GM15510 (cell line): ENCODE data around the gene RNF112.

Experiments used
- POLR2A ChIP-seq: IDR thresholded peaks from 3 replicates; pipeline ENCODE4 v1.6.1; 2011; ENCODE audit warnings: borderline replicate concordance; ENCODE audit not compliant: insufficient read length; ENCODE audit errors: extremely low read depth

The RNF112 gene

DNA sequence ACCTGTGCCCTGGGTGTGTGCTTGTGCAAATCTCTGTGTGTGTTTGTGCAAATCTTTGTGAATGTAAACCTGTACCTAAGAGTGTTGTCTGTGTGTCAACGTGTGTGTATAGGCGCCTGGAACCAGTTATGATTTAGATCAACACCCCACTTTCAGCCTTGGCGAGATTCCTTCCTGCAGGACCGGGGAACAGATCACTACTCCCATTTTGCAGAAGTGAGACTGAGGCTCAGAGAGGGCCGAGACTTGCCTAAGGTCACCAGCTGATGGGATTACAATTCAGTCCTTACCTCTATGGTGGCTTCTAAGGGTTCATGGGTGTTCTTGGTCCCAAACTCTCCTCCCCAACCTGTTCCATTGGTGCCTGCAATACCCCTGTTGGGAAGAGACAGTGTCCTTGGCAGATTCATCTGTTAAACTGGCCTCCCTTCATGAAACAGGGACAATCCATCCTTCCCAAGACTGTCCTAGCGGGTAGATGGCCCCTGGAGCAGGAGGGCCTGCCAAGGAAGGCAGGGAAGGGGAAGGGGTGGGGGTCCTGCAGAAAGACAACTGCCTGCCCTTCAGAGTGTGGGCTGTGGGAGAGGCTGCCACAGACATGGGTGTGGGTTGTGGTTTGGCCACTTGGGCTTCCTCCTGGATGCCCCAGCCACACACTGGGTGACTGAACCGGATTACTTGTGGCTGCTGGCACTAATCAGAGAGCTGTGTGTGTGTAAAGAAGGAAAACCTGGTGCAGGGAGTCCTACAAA lies 39.6 kb upstream of the RNF112 start:
- no peak for TF ChIP-seq POLR2A

GRCh38 chr17:19372011-19372370 lies 39.0 kb upstream of the RNF112 start:
- TF ChIP-seq POLR2A, result no peak

DNA sequence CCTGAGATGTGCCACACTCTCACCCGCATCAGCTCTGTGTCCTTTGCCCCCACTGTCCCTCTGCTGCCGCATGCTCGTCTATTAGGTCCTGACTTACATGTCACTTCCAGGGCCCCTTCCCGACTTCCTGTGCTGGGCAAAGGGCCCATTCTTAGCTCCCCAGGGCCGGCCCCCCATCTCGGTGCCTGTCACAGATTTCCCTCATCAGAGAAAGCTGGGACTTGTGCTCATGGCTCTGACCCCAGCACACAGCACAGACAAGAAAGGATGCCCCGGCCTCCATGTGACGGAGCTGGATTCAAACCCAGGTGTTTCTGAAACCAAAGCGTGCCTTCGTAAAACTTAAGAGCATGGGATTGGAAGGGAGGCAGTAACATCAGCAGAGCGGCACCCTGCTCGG lies 38.6 kb upstream of the RNF112 start:
- TF ChIP-seq POLR2A, result no peak

DNA sequence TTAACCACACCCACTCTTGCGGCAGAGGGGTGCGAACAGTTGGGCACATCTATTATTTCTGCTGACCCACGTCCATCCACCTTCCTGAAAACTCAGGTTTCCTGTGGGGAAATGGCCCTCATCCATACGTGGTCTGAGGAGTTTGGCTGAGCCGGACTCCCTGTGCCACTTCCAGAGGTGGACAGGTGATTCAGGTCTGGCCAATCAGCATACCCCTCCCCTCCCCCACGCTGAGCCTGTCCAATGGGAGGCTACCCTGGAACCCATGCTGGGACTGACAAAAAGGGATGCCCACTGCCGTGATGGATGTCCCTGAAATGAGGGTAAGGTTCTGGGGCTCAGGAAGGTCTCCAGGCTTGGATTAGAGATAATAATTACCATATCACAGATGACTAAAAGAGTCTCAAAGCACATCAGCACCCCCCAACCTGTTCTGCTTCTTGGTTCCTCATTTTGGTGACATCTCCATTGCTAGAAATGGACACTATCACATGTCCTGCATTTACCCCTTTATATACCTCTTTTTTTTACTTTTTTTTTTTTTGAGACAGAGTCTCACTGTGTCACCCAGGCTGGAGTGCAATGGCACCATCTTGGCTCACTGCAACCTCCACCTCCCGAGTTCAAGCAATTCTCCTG lies 38.0 kb upstream of the RNF112 start:
- no peak for TF ChIP-seq POLR2A

DNA sequence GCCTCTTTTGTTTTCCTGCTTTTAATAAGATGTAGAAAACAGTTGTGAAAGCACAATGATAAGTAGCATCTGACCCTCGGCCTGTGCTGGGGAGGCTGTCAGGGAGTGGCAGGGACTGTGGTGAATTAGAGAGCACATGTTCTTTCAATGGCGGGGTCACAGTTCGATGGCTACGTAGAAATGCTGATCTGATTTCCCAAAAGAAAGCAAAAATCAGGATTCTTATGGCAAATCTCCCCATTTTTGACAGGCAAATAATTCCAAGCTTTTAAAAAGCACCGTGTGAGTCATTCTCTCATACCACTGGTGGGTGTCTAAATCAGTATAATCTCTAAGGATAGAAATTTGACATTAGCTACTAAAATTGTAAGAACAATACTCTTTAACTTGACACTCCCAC lies 36.9 kb upstream of the RNF112 start:
- TF ChIP-seq POLR2A, result no peak

GRCh38 chr17:19375732-19376131 lies 35.3 kb upstream of the RNF112 start:
- no peak for TF ChIP-seq POLR2A

GRCh38 chr17:19376811-19377210 lies 34.2 kb upstream of the RNF112 start:
- TF ChIP-seq POLR2A, result no peak

DNA sequence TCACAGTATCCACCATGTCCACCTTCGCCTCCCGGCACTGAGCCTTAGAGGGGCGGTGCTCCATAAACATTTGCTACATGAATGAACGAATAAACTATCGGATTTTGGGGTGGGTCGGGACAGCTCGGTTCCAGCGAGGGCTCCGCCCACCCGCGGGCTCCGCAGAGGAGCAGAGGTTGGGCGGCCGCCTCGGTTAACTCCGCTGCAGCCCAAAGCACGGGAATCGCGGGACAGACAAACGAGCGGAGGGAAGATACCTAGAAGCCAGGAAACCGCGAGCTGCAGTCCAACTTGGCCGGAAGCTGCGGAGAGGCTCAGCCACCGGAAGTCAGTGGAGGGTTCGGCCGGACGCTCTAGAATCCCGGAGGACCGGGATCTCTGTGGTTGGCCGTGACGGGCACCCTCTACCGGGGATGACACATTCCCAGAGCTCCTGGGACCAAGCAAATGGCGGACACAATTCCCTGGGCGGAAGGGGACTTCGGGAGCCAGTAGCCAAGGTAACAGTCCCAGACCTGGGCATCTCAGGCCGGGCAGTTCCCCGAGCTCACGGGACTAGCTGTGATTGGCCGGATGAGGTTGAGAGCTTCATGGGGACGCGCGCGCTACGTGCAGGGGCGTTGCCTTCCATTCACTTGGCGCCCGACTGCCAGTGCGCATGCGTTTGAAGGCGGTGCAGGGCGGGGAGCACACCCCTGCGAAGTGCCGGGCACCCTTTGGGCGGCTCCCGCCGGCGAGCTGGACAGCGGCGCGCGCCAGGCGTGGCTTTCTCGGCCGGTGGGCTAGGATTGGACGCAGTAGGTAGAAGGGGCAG lies 33.2 kb upstream of the RNF112 start:
- TF ChIP-seq POLR2A, result peak; percentile 75

GRCh38 chr17:19378416-19379360 lies 32.3 kb upstream of the RNF112 start, which contains the start of gene MAPK7:
Gene MAPK7, plus strand, starts transcription at chr17:19378498. Its CDS starts 403 bp downstream, at chr17:19378901.
- no peak for TF ChIP-seq POLR2A

- no peak for TF ChIP-seq POLR2A
These were observed 31.5 kb upstream of the RNF112 start for GRCh38 chr17:19379361-19380065.

- no peak for TF ChIP-seq POLR2A
These were observed 30.3 kb upstream of the RNF112 start for GRCh38 chr17:19380481-19381301.

- no peak for TF ChIP-seq POLR2A
These were observed 29.7 kb upstream of the RNF112 start for GRCh38 chr17:19381361-19381740.
